NCI-H1436 (cell line): ENCODE measurements around the gene SLC9A5.
A peak's percentile ranks its signal among the peaks of the same experiment; 100 is the strongest.

Experiments used
- DNase-seq: peaks from one replicate; lab custom pipeline; 2025; lab: John Stamatoyannopoulos, UW

SLC9A5 gene, protein sequence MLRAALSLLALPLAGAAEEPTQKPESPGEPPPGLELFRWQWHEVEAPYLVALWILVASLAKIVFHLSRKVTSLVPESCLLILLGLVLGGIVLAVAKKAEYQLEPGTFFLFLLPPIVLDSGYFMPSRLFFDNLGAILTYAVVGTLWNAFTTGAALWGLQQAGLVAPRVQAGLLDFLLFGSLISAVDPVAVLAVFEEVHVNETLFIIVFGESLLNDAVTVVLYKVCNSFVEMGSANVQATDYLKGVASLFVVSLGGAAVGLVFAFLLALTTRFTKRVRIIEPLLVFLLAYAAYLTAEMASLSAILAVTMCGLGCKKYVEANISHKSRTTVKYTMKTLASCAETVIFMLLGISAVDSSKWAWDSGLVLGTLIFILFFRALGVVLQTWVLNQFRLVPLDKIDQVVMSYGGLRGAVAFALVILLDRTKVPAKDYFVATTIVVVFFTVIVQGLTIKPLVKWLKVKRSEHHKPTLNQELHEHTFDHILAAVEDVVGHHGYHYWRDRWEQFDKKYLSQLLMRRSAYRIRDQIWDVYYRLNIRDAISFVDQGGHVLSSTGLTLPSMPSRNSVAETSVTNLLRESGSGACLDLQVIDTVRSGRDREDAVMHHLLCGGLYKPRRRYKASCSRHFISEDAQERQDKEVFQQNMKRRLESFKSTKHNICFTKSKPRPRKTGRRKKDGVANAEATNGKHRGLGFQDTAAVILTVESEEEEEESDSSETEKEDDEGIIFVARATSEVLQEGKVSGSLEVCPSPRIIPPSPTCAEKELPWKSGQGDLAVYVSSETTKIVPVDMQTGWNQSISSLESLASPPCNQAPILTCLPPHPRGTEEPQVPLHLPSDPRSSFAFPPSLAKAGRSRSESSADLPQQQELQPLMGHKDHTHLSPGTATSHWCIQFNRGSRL

GRCh38 chr16:67248401-67249177 lies at the start of gene SLC9A5:
Gene SLC9A5 (plus strand): TSS chr16:67248979. CDS start chr16:67249015, 36 bp downstream.
- DNase-seq: peak; percentile 11

DNA sequence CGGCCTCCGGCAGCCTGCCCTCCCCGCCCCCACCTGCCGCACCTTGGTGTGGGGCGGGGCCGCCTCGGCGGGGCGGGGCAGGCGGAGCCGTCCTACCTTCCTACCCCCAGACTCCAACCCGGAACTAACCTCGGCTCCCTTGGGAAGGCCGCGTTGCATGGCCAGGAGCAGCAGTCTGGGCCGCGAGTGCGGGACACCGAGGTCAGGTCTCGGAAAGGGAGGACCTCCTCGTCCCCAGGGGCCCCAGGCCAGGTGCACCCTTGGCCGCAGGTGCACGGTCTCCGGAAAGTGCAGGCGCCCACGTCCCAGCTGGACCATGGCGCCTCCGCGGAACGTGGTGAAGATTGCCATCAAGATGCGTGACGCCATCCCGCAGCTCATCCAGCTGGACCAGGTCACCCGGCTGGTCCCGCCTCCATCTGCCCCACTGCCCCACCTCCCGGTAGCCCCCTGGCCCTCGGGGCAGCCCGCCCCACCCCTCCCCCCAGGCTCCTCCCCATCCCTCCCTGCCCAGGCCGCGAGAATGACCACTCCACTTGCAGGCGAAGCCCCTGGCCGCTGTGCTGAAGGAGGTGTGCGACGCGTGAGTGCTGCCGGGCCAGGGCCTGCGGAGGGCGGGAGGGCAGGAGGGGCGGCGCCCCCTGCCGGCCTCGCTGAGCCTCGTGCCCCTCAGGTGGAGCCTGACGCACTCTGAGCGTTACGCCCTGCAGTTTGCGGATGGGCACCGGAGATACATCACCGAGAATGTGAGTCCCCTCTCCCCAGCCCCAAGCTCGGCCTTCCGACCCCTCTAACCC lies 49.6 kb upstream of the SLC9A5 start, which contains the start of gene ELMO3:
ELMO3 (plus strand) TSS at position 121 of the 797 bp plus-strand sequence; CDS start at position 317, 196 bp downstream.
- peak; percentile 24 for DNase-seq

- no peak for DNase-seq
Measured at GRCh38 chr16:67199808-67200198, 49.0 kb upstream of the SLC9A5 start.

DNA sequence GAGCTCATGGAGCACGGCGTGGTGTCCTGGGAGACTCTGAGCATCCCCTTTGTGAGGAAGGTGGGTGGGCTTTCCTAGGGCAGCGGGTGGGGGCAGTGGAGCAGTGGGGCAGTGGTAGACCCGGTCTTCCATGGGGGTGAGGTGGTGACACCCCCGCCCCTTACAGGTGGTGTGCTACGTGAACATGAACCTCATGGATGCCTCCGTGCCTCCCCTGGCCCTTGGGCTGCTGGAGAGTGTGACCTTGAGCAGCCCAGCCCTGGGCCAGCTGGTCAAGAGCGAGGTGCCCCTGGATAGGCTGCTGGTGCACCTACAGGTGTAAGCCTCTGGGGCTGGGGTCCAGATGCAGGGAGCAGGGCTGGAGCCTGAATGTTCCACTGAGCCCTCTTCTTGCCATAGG lies 48.3 kb upstream of the SLC9A5 start:
- no peak for DNase-seq

- DNase-seq: no peak
Measured at GRCh38 chr16:67201411-67202345, 47.1 kb upstream of the SLC9A5 start.

- DNase-seq: no peak
Measured at GRCh38 chr16:67202426-67202825, 46.4 kb upstream of the SLC9A5 start.

DNA sequence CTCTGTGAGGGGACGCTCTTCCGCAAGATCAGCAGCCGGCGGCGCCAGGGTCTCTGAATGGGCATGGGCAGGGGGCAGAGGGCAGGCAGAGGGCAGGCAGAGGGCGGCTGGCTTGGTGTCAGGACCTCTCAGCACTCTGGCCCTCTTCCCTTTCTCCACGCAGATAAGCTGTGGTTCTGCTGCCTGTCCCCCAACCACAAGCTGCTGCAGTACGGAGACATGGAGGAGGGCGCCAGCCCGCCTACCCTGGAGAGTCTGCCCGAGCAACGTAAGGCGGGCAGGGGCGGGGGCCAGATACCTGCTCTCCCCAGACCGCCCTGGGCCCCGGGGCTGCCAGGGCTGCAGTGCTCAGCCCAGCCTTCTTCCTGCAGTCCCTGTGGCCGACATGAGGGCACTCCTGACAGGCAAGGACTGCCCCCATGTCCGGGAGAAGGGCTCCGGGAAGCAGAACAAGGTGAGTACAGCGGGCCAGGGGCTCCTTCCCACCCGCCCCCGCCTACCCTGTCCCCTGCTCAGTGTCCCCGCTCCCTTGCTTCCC lies 45.8 kb upstream of the SLC9A5 start:
- no peak for DNase-seq

DNA sequence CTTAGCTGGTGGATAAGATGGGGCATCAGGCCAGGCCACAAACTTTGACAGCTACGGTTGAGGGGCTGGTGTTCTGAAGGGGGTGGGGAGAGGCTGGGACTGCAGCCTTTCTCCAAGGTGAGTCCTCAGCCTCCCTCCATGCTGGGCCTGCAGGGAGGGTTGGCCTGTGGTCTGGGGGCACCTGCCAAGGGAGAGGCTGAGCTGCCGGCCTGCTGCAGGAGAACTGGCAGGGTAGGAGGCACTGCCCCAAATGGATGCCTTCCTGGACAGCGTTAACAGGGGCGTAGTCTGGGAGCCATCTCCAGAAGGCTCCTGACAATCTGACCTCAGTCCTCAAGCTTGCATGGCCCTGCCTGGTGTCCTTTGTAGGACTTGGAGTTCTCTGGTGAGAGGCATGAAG lies 44.7 kb upstream of the SLC9A5 start:
- DNase-seq: no peak

DNA sequence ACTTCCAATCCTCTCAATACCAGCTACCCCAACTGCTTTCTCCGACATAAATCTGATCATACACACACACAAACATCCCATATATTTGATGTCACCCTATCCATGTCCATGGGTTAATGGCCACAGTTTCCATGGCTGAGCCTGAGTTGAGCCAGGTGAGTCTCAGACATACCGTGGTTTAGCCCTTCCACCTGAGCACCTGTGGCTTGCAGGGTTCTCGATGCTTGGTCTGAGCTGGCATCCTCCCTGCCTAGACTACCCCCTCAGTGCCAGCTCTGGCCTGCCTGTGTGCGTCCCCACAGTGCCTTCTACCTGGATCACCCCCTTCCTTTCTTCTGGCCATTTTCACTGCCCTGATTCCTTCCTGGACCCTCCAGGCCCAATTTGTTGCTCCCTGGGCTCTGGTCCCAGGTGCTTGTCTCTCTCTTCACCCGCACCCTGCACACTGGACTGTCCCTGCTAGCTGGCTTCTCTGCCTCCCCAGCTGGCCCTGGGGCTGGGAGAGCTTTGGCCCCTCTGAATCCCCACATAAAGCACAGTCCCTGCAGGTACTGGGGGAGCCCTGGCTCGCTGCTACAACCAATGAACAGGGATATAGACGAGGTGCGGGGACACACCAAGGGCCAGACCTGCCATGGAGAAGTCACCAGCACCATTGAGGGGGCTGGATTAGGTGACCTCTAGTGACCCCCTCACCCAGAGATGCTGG lies 42.5 kb upstream of the SLC9A5 start:
- DNase-seq: no peak

DNA sequence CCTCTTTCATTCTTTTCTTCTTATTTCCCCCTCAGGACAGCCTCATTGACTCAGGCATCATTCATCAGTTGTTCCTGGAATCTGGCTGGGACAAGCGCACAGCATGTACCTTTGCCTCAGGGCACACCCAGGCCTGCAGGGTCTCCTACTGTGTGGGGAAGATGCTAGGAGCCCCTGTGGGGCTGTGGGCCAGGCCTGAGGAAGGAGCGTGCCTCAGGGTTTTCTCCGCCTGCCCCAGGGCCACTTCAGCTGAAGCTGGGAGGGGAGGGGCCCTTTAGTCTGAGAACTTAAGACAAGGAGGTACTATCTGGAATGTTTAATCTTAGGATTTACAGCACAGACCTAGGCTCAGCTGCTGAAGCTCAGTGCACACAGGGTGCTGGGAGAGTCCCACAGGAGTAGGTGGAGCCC lies 41.9 kb upstream of the SLC9A5 start:
- DNase-seq: no peak

DNA sequence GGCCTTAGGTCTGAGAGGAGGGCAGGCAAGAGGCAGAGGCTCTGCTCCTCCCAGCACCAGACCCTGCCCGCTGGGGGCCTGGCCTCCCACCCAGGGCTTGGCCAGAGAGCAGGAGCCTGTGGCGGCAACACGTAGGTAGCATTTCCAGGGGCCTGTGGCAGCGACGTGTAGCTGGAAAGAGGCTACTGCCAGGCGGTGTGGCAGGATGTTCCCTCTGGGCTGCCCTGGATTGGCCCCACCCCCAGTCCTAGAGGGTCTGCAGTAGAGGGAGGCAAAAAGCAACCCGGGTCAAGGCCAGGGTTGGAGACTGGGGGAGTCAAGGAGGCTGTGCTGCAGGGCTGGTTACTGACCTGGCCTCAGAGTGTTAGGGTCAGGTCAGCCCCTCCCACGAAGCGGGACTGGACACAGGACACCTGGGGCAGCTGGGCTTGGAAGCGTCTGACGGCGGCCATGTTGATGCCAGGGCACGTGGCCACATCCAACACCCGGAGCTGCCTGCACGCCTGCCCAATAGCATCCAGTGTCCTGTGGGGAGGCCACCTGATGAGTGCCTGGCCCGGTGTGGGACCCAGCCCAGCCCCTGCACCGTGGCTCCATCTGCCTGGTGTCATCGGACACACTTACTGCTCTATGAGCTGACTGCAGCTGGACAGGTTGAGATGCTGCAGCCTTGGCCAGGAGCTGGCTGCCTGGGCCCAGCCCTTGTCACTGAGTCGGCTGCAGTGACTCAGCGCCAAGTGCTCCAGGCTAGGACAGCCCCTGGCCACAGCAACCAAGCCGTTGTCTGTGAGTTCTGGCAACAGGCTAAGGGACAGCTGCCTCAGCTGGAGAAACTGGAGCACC lies 41.3 kb upstream of the SLC9A5 start:
- DNase-seq: no peak

- DNase-seq: no peak
Measured at GRCh38 chr16:67208154-67208896, 40.5 kb upstream of the SLC9A5 start.

- DNase-seq: no peak
Measured at GRCh38 chr16:67209565-67209964, 39.2 kb upstream of the SLC9A5 start.

GRCh38 chr16:67210069-67210937 lies 38.5 kb upstream of the SLC9A5 start:
- DNase-seq: no peak

DNA sequence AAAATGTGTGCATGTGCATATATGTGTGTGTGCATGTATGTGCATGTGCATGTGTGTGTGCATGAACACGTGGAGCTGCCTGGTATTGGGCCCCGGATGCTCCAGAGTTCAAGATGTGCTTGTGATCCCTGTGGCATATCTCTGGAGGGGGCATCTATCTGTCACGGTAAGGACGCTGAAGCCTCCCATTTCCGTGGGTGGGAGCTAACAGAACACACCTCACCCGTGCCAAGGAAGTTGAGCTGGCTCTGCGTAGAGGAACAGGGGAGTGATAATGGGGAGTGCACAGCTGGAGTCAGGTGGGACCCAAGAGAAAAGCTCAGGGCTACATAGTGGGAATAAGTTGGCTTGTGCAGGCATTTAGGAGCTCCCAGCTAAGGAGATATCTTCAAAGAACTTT lies 37.1 kb upstream of the SLC9A5 start:
- no peak for DNase-seq

GRCh38 chr16:67212766-67213165 lies 36.0 kb upstream of the SLC9A5 start:
- DNase-seq: no peak
